Left forelimb (tissue), 1 donor: Measurements from ENCODE around the gene RGS18.
"Not testable (repeated sequence)": the region's sequence is repeated elsewhere in the genome, so short reads cannot be mapped to it uniquely, and the experiment has no call there.

Source experiments
- DNase-seq: peaks from one replicate; pipeline ENCODE4 v3.0.0-alpha.2; 2018; ENCODE audit warnings: low spot score

RGS18 gene

GRCh38 chr1:192167011-192167410, 8.7 kb downstream of the RGS18 start:
- no peak for DNase-seq

- DNase-seq, result no peak
Observed at GRCh38 chr1:192167911-192168700, 9.8 kb downstream of the RGS18 start.

GRCh38 chr1:192168964-192169363, 10.7 kb downstream of the RGS18 start:
- DNase-seq, result no peak

- no peak for DNase-seq
Observed at GRCh38 chr1:192170196-192170984, 12.1 kb downstream of the RGS18 start.

GRCh38 chr1:192171123-192171522, 12.9 kb downstream of the RGS18 start:
- no peak for DNase-seq

- DNase-seq, result no peak
Observed at GRCh38 chr1:192175971-192176370, 17.7 kb downstream of the RGS18 start.

- DNase-seq, result no peak
Observed at GRCh38 chr1:192183788-192184187, 25.5 kb downstream of the RGS18 start.

- DNase-seq, result no peak
Observed at GRCh38 chr1:192186197-192186596, 27.9 kb downstream of the RGS18 start.

- no peak for DNase-seq
Observed at GRCh38 chr1:192190066-192190465, 31.8 kb downstream of the RGS18 start.

- DNase-seq, result no peak
Observed at GRCh38 chr1:192201303-192201702, 43.0 kb downstream of the RGS18 start.

- no peak for DNase-seq
Observed at GRCh38 chr1:192224396-192224795, 66.1 kb downstream of the RGS18 start.

- no peak for DNase-seq
Observed at GRCh38 chr1:192224846-192225245, 66.6 kb downstream of the RGS18 start.

GRCh38 chr1:192225266-192225665, 67.0 kb downstream of the RGS18 start:
- DNase-seq, result no peak

- DNase-seq, result no peak
Observed at GRCh38 chr1:192225703-192226102, 67.4 kb downstream of the RGS18 start.

- DNase-seq, result no peak
Observed at GRCh38 chr1:192227330-192227729, 69.1 kb downstream of the RGS18 start.

GRCh38 chr1:192227980-192228379, 69.7 kb downstream of the RGS18 start:
- DNase-seq, result not testable (repeated sequence)

GRCh38 chr1:192232817-192233417, 74.7 kb downstream of the RGS18 start:
- no peak for DNase-seq

GRCh38 chr1:192235127-192235526, 76.9 kb downstream of the RGS18 start:
- no peak for DNase-seq
